ENCODE results near the gene MRPS18A. TPM values are rescaled to one million over a fixed set of nuclear protein-coding genes. Genes with fewer than 3 reads are reported as not detected.

The MRPS18A gene
- total and polyA plus RNA-seq, 4 donors, result 26.1 to 50.2 (median 34.2) TPM

Other genes starting within 250 kb of the MRPS18A start
- not detected for gene DLK2, start 232.2 kb downstream of the MRPS18A start, total RNA-seq
- gene DLK2, start 232.2 kb downstream of the MRPS18A start, polyA plus RNA-seq, result not detected
- gene TJAP1, start 210.2 kb downstream of the MRPS18A start, total RNA-seq, result 10 to 100 TPM; 30.6 to 35.5 TPM
- 10 to 100 TPM in 1 of 2 donors, 1 to 10 TPM in 1; 6.3 to 38.7 TPM for gene TJAP1, start 210.2 kb downstream of the MRPS18A start, polyA plus RNA-seq
- gene LRRC73, start 177.4 kb downstream of the MRPS18A start, total RNA-seq, result under 1 TPM; 0.39 to 0.62 TPM
- 1 to 10 TPM in 1 of 2 donors, under 1 TPM in 1; 0.50 to 1.6 TPM for gene LRRC73, start 177.4 kb downstream of the MRPS18A start, polyA plus RNA-seq
- 10 to 100 TPM; 64.5 to 78.5 TPM for gene YIPF3, start 170.9 kb downstream of the MRPS18A start, total RNA-seq
- 100 to 1,000 TPM in 1 of 2 donors, 10 to 100 TPM in 1; 33.4 to 103 TPM for gene YIPF3, start 170.9 kb downstream of the MRPS18A start, polyA plus RNA-seq
- 10 to 100 TPM; 27.4 to 27.6 TPM for gene POLR1C, start 170.7 kb downstream of the MRPS18A start, total RNA-seq
- gene POLR1C, start 170.7 kb downstream of the MRPS18A start, polyA plus RNA-seq, result 10 to 100 TPM; 11.0 to 16.5 TPM
- 10 to 100 TPM; 19.7 to 30.6 TPM for gene XPO5, start 111.8 kb downstream of the MRPS18A start, total RNA-seq
- 10 to 100 TPM in 1 of 2 donors, 1 to 10 TPM in 1; 2.6 to 13.7 TPM for gene XPO5, start 111.8 kb downstream of the MRPS18A start, polyA plus RNA-seq
- 10 to 100 TPM in 1 of 2 donors, 1 to 10 TPM in 1; 8.3 to 15.2 TPM for gene POLH, start 111.6 kb downstream of the MRPS18A start, total RNA-seq
- 1 to 10 TPM; 3.6 to 5.5 TPM for gene POLH, start 111.6 kb downstream of the MRPS18A start, polyA plus RNA-seq
- gene GTPBP2, start 58.5 kb downstream of the MRPS18A start, total RNA-seq, result 10 to 100 TPM; 60.3 to 62.6 TPM
- gene GTPBP2, start 58.5 kb downstream of the MRPS18A start, polyA plus RNA-seq, result 10 to 100 TPM; 22.9 to 62.8 TPM
- gene MAD2L1BP, start 52.0 kb downstream of the MRPS18A start, total RNA-seq, result 10 to 100 TPM; 13.6 TPM
- 10 to 100 TPM; 19.2 to 24.3 TPM for gene MAD2L1BP, start 52.0 kb downstream of the MRPS18A start, polyA plus RNA-seq
- under 1 TPM; 0.23 to 0.75 TPM for gene RSPH9, start 42.8 kb downstream of the MRPS18A start, total RNA-seq
- gene RSPH9, start 42.8 kb downstream of the MRPS18A start, polyA plus RNA-seq, result under 1 TPM; 0.13 to 0.54 TPM
- 100 to 1,000 TPM; 107 to 247 TPM for gene VEGFA, start 82.4 kb upstream of the MRPS18A start, total RNA-seq
- 1 to 10 TPM; 7.6 to 8.0 TPM for gene VEGFA, start 82.4 kb upstream of the MRPS18A start, polyA plus RNA-seq

All from aorta (tissue), 4 donors.